Muscle of back (tissue), 11 donors: ENCODE measurements around the gene CREB3L2. TPM values are rescaled to one million over a fixed set of nuclear protein-coding genes. Genes with fewer than 3 reads are reported as not detected.
"Not testable (repeated sequence)": the region's sequence is repeated elsewhere in the genome, so short reads cannot be mapped to it uniquely, and the experiment has no call there.

Source experiments
- DNase-seq, 3 donors: peaks; one replicate each; pipeline versions ENCODE4 v3.0.0 to v3.0.0-alpha.2; 2013
- polyA plus RNA-seq, 10 donors: library from polyadenylated mRNA; unstranded; fragments of 120-200 nt; gene quantifications; one replicate each; pipeline ENCODE4 v1.2.1, GENCODE V29; 2013; ENCODE audit not compliant: insufficient read length in 10 of 10

Gene CREB3L2
- polyA plus RNA-seq, 10 donors, result 25.5 to 38.7 (median 34.8) TPM

GRCh38 chr7:137846827-137847567 is 154.9 kb downstream of the CREB3L2 start, which contains the start of gene DGKI:
DGKI (minus strand) TSS chr7:137846974.
- DNase-seq, result peak in 2 of 3 donors; percentile 19 to 58

GRCh38 chr7:137846549-137846826 is 155.4 kb downstream of the CREB3L2 start:
- no peak for DNase-seq

- no peak for DNase-seq
Measured at GRCh38 chr7:137844677-137845425, 157.0 kb downstream of the CREB3L2 start.

- no peak for DNase-seq
Measured at GRCh38 chr7:137839903-137840779, 161.7 kb downstream of the CREB3L2 start.

- DNase-seq, result no peak
Measured at GRCh38 chr7:137838706-137839315, 163.1 kb downstream of the CREB3L2 start.

- peak in 1 of 3 donors; percentile 31 for DNase-seq
Measured at GRCh38 chr7:137836541-137836940, 165.3 kb downstream of the CREB3L2 start.

GRCh38 chr7:137836113-137836509 is 165.8 kb downstream of the CREB3L2 start:
- no peak for DNase-seq

GRCh38 chr7:137835486-137836112 is 166.3 kb downstream of the CREB3L2 start:
- DNase-seq, result no peak

GRCh38 chr7:137834552-137834951 is 167.3 kb downstream of the CREB3L2 start:
- no peak for DNase-seq

- not testable (repeated sequence) for DNase-seq
Measured at GRCh38 chr7:137832990-137833389, 168.9 kb downstream of the CREB3L2 start.

GRCh38 chr7:137832382-137832781 is 169.5 kb downstream of the CREB3L2 start:
- no peak for DNase-seq

- not testable (repeated sequence) for DNase-seq
Measured at GRCh38 chr7:137831555-137831954, 170.3 kb downstream of the CREB3L2 start.

- no peak for DNase-seq
Measured at GRCh38 chr7:137829337-137829992, 172.4 kb downstream of the CREB3L2 start.

- no peak for DNase-seq
Measured at GRCh38 chr7:137828456-137828855, 173.4 kb downstream of the CREB3L2 start.

- no peak for DNase-seq
Measured at GRCh38 chr7:137825489-137825888, 176.4 kb downstream of the CREB3L2 start.

Other genes with a start within 250 kb of the CREB3L2 start
- 1 to 10 TPM in 1 of 10 donors, under 1 TPM in 9; 0.44 to 1.5 (median 0.66) TPM for gene DGKI, start 155.1 kb downstream of the CREB3L2 start, polyA plus RNA-seq
- gene AKR1D1, start 74.4 kb upstream of the CREB3L2 start, polyA plus RNA-seq, result under 1 TPM in 2 of 10 donors, not detected in 8; 0.14 to 0.22 TPM